Measurements from ENCODE around the gene MDK.

The MDK gene

GRCh38 chr11:46348566-46349401 lies 32.7 kb upstream of the MDK start:
- DNase-seq = no peak

- DNase-seq = no peak
Observed at GRCh38 chr11:46350695-46351094, 30.8 kb upstream of the MDK start.

- DNase-seq = peak in 1 of 2 experiments; percentile 25
Observed at GRCh38 chr11:46351148-46351547, 30.3 kb upstream of the MDK start.

GRCh38 chr11:46351606-46352005 lies 29.9 kb upstream of the MDK start:
- DNase-seq = no peak

- DNase-seq = peak; percentile 81 to 95
Observed at GRCh38 chr11:46352063-46352841, 29.2 kb upstream of the MDK start.

GRCh38 chr11:46353698-46354097 lies 27.8 kb upstream of the MDK start:
- DNase-seq = no peak

GRCh38 chr11:46356924-46357482 lies 24.5 kb upstream of the MDK start:
- no peak for DNase-seq

GRCh38 chr11:46357483-46357936 lies 24.0 kb upstream of the MDK start:
- DNase-seq = peak; percentile 34 to 80

GRCh38 chr11:46359953-46360352 lies 21.5 kb upstream of the MDK start:
- DNase-seq = no peak

- DNase-seq = peak in 1 of 2 experiments; percentile 51
Observed at GRCh38 chr11:46360878-46361277, 20.6 kb upstream of the MDK start.

GRCh38 chr11:46361283-46362155 lies 19.9 kb upstream of the MDK start:
- peak; percentile 96 to 99 for DNase-seq

- no peak for DNase-seq
Observed at GRCh38 chr11:46362156-46363030, 19.1 kb upstream of the MDK start.

GRCh38 chr11:46363031-46363407 lies 18.4 kb upstream of the MDK start:
- no peak for DNase-seq

GRCh38 chr11:46363455-46364005 lies 17.9 kb upstream of the MDK start:
- DNase-seq = no peak

- DNase-seq = no peak
Observed at GRCh38 chr11:46364056-46364455, 17.4 kb upstream of the MDK start.

GRCh38 chr11:46364791-46365190 lies 16.7 kb upstream of the MDK start:
- no peak for DNase-seq

- DNase-seq = no peak
Observed at GRCh38 chr11:46366260-46366659, 15.2 kb upstream of the MDK start.

GRCh38 chr11:46366661-46367161 lies 14.8 kb upstream of the MDK start:
- DNase-seq = no peak

- DNase-seq = peak in 1 of 2 experiments; percentile 81
Observed at GRCh38 chr11:46367244-46367915, 14.1 kb upstream of the MDK start.

- DNase-seq = no peak
Observed at GRCh38 chr11:46367916-46368267, 13.6 kb upstream of the MDK start.
